NCI-H1105 (cell line): ENCODE data around the gene MYO1H.

Source experiments
- DNase-seq: peaks from one replicate; lab custom pipeline; 2025; lab: John Stamatoyannopoulos, UW

The MYO1H gene

GRCh38 chr12:109475121-109475520 is 127.4 kb downstream of the MYO1H start:
- DNase-seq: no peak

DNA sequence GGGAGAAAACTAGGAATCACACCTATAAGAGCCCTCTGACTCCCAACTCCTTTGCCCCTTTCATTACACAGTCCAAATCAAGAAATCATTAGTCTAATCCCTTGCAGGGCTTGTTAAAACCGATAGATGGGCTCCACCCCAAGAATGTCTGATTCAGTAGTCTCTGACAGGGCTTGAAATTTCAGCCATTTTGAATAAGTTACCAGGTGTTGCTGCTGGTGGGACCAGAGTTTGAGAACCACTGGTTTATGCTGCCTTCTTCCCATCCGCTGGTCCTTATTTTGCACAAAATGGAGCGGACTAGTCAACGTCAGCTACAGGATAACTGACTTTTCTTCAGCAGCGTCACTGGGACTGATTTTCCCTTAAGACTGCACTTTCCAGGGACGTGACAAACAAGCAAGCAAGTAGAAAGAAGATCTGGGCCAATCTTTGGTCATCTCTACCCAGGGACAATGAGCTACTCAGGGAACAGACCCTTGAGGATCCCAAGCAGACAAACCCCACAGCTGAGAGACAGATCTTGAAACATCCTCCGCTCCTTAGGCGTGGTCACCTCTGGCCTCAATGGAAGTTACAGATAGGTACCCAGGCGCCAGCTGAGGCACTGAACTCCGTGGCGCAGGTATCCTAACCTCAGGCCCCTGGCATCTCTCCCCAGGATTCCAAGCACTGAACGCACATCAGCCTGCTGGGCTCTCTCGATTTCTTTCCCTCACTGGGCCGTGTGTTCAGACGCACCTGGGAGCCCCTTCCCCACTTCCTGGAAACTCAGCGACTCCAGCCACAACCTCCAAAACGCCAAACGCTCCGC is 128.5 kb downstream of the MYO1H start:
- DNase-seq: no peak

DNA sequence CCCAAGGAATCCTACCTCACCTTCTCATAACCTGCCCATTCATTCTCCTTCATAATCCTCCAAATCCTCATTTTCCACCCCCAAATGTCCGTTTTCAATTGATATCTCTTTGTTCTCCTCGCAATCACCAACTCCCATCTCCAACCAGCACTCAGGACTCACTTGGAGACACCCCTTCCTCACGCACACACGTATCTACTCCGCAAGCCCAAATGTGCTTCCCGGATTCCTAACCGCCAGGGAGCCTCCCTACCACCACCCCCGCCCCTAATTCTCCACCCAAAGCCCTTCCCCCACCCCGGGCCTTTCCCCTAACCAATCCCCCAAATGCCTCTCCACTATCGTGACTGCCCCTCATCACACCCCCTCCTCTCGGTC is 129.1 kb downstream of the MYO1H start:
- DNase-seq: no peak

DNA sequence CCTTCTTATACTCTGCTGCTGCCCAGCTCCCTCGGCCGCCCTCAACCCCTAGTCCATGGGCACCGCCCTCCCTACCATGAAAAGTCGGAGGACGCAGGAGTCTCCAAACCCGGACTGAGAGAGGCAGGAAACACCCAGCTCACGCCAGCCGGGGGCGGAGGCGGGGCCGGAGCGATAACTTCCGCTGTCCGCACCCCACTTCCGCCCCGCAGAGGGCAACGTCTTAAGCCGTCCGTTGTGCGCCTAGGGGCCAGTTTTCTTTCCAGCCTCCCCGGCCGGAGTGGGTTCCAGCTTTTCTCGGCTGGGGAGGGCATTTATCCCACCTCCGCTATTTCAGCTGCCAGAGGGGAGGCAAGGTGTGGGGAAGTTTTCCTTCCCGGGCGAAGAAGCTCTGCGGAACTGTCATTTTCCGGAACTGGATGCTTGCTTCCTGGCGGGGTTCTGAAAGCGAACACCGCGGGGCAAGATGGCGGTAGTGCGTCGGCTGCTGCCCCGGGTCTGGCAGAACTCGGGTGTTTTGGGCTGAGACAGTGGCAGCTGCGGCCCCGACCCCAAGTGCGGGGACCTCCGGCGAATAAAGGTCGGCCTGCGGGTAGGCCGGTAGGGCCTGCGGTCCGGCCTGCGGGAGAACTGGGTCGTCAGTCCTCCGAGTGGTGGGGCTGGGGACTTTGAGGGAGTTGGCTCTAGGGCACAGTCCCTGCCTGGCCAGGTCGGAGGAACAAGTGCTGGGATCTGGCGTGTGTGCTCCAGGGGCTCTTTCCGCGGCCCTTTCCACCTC is 129.7 kb downstream of the MYO1H start, which contains the start of the genes KCTD10 and UBE3B:
KCTD10 (minus strand) TSS at position 116 of the 778 bp plus-strand sequence; CDS start at position 78, 38 bp downstream.
UBE3B (plus strand) TSS at position 450 of the 778 bp plus-strand sequence. CDS start 5,918 bp downstream, outside the sequence.
- peak; percentile 77 for DNase-seq

DNA sequence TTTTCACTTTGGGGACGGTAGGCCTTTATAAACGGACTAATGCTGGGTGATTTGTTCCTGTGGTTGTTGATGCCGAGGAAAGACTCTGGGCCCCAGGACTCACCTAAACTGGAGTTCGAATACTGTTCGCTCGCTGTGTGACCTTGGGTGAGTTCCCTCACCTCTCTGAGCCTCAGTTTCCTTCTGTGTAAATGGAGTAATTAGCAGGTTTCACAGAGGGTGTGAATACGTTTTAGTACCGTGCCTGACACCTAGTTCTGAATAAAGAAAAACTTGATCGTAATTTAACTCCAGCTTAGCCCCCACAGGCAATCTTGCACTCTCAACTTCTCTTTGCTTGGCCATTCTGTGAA is 130.2 kb downstream of the MYO1H start:
- DNase-seq: no peak

DNA sequence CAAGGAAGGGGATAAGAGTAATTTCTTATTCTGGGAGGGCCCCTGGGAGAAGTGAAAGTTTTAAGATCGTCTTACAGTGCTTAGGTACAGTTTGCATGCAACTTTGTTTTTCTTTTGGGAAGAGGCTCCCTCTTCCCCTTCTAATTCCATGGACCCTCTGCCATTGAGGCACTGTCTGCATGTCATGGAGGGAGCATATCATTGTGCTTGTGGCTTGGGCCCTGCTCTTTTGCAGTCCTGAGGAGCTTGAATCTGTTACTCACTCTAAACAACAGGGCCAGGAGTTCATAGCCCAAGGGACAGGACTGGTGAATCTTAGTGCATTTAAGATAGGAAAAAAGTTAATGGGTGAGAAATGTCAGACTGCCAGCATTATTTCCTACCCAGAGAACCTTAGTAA is 132.1 kb downstream of the MYO1H start:
- no peak for DNase-seq

- no peak for DNase-seq
These were observed 132.7 kb downstream of the MYO1H start for GRCh38 chr12:109480356-109480755.

- no peak for DNase-seq
These were observed 134.2 kb downstream of the MYO1H start for GRCh38 chr12:109481863-109482262.

DNA sequence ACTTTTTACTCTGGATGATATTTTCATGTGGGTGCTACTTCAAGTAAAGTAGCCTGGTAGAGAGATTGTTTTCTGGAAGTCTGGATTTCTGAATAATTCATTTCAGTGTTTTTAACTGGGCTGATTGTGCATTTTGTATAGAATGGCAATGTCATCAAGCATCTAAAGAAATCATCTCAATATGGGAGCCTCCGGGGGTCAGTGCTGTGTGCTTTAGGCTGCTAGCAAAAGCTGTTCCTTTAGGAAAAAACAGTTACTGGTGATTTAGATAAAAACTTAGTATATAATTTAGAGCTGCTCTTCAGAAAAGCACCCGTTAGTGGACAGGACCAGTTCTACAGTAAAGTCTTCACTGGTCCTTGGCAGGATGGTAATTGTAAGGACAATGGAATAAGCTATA is 134.8 kb downstream of the MYO1H start:
- no peak for DNase-seq

DNA sequence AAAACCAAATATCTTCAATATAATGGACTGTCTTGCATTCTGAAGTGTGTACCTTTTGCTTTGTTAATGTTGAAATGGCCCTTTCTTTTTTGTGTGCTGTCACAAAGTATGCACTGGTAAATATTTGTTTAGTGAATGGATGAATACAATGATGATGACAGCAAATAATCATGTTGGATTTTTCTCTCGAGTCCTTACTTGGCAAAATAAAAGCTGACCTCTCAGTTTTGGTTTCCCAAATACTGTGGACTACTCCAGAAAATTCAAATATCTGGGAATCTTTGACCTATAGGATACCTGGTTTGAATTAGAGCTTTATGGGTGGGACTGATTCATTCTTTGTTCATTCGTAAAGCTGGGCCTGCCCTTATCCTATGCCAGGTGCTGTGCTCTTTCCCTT is 135.2 kb downstream of the MYO1H start:
- DNase-seq: no peak

GRCh38 chr12:109483346-109483745 is 135.6 kb downstream of the MYO1H start:
- no peak for DNase-seq

GRCh38 chr12:109485201-109485600 is 137.5 kb downstream of the MYO1H start:
- no peak for DNase-seq

DNA sequence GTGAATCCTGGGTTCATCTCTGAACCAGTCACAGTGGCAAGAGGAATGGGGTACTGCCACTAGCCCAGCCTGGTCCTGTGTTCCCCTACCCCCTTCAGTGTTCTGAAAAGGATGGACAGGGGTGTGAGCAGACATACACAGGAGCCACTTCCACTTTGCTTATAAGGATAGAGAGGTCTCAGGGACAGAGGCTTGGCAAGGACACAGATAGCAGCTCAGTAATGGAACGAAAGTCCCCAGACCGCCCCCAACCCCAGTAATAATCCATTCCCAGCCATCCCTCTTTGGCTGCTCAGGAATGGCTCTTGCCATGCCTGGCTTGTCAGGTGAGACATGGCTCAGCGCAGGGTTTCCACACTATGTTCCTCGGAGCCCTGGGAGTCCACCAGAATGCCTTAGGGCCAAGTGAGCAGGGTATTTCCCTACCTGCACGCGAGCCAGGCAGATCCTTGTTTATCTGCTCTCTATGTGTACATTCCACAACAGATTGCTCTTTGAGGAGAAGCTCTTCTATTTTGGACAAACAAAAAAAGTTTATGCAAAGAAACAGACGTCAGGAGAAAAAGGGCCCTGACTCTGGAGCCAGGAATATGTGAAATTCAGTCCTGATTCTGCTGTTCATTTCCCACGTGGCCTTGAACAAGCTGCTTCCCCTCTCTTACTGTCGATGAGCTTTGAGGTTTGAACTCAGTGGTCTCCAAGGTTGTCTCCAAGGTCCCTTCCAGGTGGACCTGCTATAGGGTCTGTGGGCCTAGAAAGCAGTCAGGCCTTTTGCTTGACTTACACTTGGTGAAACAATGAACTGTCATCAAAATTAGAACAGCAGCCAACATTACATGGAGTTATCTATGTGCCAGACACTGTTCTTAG is 139.7 kb downstream of the MYO1H start:
- DNase-seq: no peak

DNA sequence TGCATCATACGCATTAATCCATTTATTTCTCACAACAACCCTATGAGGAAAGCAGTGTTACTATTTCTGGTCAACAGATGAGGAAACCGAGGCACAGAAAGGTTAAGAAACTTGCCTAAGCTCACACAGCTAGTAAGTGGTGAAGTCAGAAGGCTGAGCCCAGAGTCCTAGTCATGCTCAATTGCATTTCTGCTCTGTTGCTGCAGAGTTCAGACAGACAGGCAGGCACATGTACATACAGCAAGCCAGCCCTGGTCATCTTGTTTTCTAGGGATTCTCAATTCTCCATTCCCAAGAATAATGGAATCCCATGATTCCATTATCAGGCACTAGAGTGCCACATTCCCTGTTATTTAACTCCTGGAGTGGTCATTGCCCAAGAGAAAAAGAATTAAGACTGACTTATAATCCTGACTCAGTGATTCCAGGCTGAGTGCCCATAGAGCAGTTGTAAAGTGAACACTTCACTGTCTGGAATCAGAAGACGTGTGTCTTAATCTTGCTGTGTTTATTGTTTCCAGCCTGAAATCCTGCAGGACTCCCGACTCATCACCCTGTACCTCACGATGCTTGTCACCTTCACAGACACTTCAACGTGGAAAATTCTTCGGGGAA is 140.5 kb downstream of the MYO1H start:
- DNase-seq: no peak

- no peak for DNase-seq
These were observed 141.6 kb downstream of the MYO1H start for GRCh38 chr12:109489016-109489954.

DNA sequence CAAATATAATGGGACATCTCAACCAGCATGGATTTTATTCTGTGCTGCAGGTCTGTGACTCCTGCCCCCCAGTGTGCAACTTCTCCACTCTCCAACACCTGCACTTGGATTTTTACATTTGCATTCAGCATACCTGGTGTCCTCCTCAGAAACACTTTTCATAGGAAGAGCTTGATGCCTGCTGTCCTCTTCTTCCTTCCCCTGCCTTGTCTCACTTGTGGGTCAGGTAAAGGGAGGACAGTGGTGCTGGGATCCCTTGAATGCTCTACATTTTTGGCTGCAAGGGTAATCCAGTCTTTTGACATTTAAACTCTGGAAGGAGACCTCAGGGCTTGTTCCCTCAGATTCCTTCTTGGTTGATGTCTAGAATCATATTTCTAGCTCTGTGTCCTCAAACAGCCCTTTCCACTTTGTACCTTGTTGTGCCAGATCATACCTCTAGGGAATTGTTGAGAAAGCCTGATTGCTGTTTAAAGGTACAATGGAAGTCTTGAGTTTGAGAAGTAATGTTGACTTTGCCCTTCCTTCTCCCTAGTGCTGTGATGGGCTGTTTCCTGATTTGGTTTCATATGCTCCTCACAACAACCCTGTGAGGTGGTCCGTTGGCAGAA is 142.4 kb downstream of the MYO1H start:
- DNase-seq: no peak

GRCh38 chr12:109491671-109492070 is 144.0 kb downstream of the MYO1H start:
- DNase-seq: no peak

GRCh38 chr12:109492371-109492770 is 144.7 kb downstream of the MYO1H start:
- no peak for DNase-seq

GRCh38 chr12:109493090-109493489 is 145.4 kb downstream of the MYO1H start:
- no peak for DNase-seq

- DNase-seq: no peak
These were observed 146.2 kb downstream of the MYO1H start for GRCh38 chr12:109493938-109494337.
